ENCODE measurements around the gene LETMD1. TPM values are rescaled to one million over a fixed set of nuclear protein-coding genes. Genes with fewer than 3 reads are reported as not detected.

The LETMD1 gene
- total RNA-seq, 1 donor from 2014 or later: 20.6 TPM

DNA sequence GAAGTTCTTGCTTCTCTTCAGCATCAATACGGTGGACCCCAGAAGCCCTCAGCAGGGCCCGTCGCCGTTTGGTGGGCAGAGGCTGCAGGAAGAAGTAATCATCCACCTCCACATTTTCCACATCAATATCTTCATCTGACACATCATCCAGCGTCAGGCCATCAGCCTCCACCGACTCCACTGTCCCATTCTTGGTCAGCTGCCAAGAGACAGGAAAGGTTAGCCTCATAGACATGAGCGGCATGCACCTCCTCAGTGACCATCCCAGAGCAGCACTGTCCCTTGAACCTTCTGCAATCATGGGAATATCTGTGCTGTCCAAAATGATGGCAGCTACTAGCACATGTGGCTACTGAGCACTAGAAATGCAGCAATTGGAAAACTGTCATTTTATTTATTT is 19.6 kb downstream of the LETMD1 start:
- no peak overlapping the region for H3K27ac ChIP-seq (replicated peaks)
- no peaks in the 10 kb centered on the region for H3K9me3 ChIP-seq (replicated peaks)
- H3K36me3 ChIP-seq: peaks cover 98% of the 10 kb centered on the region
- H3K4me3 ChIP-seq: no peak overlapping the region
- no peak for DNase-seq
- no peaks in the 10 kb centered on the region for H3K4me1 ChIP-seq
- TF ChIP-seq, protein P1, sequence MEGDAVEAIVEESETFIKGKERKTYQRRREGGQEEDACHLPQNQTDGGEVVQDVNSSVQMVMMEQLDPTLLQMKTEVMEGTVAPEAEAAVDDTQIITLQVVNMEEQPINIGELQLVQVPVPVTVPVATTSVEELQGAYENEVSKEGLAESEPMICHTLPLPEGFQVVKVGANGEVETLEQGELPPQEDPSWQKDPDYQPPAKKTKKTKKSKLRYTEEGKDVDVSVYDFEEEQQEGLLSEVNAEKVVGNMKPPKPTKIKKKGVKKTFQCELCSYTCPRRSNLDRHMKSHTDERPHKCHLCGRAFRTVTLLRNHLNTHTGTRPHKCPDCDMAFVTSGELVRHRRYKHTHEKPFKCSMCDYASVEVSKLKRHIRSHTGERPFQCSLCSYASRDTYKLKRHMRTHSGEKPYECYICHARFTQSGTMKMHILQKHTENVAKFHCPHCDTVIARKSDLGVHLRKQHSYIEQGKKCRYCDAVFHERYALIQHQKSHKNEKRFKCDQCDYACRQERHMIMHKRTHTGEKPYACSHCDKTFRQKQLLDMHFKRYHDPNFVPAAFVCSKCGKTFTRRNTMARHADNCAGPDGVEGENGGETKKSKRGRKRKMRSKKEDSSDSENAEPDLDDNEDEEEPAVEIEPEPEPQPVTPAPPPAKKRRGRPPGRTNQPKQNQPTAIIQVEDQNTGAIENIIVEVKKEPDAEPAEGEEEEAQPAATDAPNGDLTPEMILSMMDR (IDR thresholded peaks at IDR 0.05; ENCODE audit: borderline replicate concordance): no peak
- intact Hi-C loops (cut with micrococcal nuclease): no loop called here
- no peaks in the 10 kb centered on the region for H3K27me3 ChIP-seq (ENCODE audit: low read depth)

DNA sequence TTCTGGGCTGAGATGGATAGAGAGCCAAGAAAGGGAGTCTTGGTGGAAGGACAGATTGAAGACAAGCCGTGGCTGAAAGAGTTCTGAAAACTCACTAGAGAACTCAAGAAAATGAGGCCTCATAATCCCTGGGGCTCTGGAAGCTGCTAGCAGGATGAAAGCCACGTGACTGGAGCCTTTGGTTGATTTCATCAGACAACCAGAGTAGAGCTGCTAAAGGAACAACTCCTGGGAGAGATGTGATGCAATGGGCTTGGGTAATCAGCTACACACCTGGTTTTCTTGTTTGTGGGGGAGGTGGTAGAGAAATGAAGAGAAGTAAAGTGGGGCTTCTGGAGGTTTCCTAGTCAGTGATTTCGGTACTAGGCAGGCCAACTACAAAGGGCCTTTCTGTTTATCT is 21.9 kb downstream of the LETMD1 start:
- H3K27ac ChIP-seq (replicated peaks): no peak overlapping the region
- intact Hi-C loops (cut with micrococcal nuclease): no loop called here
- H3K9me3 ChIP-seq (replicated peaks): no peaks in the 10 kb centered on the region
- H3K4me1 ChIP-seq: no peaks in the 10 kb centered on the region
- DNase-seq: no peak
- no peak overlapping the region for H3K4me3 ChIP-seq
- H3K27me3 ChIP-seq (ENCODE audit: low read depth): no peaks in the 10 kb centered on the region
- H3K36me3 ChIP-seq: peaks cover 90% of the 10 kb centered on the region
- TF ChIP-seq, protein P1 (IDR thresholded peaks at IDR 0.05; ENCODE audit: borderline replicate concordance): no peak

DNA sequence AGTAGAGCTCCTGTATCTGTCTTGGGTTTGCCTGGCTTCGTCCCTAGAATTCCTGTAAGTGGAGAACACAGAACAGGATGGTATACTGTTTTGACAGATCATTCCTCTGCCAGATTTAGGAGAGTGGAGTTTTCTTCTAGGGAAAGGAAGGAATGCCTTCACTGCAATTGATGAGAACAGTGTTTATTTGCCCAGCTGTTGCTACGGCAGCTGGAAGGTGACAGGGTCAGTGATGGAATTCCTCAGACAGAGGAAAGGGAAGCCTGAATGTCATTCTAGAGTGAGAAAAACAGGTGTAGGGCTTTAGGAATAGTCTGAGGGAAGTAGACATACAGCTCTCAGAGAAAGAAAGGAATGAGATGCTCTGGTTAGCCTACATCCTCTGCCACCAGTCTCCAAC is 23.5 kb downstream of the LETMD1 start:
- TF ChIP-seq, protein P1 (IDR thresholded peaks at IDR 0.05; ENCODE audit: borderline replicate concordance): no peak
- H3K27ac ChIP-seq (replicated peaks): no peak overlapping the region
- peaks cover 16% of the 10 kb centered on the region for H3K4me1 ChIP-seq
- intact Hi-C loops (cut with micrococcal nuclease): no loop called here
- no peaks in the 10 kb centered on the region for H3K9me3 ChIP-seq (replicated peaks)
- H3K36me3 ChIP-seq: peaks cover 73% of the 10 kb centered on the region
- no peaks in the 10 kb centered on the region for H3K27me3 ChIP-seq (ENCODE audit: low read depth)
- DNase-seq: no peak
- H3K4me3 ChIP-seq: no peak overlapping the region

DNA sequence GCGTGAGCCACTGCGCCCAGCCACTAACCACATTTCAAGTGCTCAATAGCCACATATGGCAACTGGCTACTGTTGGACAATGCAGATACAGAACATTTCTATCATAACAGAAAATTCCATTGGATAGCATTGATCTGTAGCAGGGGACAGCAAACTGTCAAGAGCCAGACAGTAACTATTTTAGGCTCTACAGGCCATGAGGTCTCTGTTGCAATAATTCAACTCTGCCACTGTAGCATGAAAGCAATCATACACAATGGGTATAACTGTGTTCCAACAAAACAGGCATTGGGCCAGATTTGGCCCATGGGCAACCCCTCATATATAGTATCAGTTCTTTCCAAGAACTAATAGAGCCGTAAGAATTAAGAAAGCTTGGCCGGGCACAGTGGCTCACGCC is 27.3 kb downstream of the LETMD1 start:
- Histone ChIP-seq H3K9me3 (replicated peaks) (no peaks in the 10 kb centered on the region), H3K27me3 (ENCODE audit: low read depth) (no peaks in the 10 kb centered on the region), H3K4me3 (no peak overlapping the region), H3K4me1 (peaks cover 35% of the 10 kb centered on the region), H3K36me3 (peaks cover 36% of the 10 kb centered on the region), H3K27ac (replicated peaks) (no peak overlapping the region)
- DNase-seq: no peak
- TF ChIP-seq, protein P1 (IDR thresholded peaks at IDR 0.05; ENCODE audit: borderline replicate concordance): no peak
- intact Hi-C loops (cut with micrococcal nuclease): no loop called here

DNA sequence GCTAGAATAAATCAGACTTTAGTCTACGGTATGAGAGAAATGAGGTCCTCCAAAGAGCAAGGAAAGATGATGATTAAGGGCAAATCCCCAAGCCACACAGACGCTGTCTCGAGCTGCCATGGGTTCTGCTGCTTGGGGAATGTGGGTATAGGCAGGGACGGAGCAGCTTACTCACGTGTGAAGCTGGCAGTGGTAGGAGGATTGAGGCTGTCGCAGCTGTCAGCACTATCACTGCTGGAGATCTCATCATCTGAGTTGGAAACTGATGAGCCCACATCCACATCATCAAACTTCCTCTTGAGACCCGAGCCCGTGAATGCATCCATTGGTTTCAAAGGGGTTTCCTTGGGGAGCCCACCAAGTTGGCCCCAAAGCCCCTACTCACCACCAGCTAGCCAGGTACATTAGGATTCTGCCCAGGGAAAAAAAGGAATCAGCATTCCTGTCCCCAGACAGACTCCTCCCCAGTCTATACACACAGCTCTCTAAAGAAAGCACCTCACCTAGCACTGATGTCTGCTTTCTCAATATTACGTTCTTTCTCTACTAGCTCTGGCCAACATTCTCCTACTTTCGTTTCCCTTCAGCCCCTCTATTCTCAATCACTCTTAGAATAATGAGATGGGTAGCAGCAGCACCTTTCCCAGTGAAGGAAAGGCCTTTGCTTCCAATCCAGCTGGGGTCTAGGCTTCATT is 28.3 kb downstream of the LETMD1 start:
- TF ChIP-seq, protein P1 (IDR thresholded peaks at IDR 0.05; ENCODE audit: borderline replicate concordance): no peak
- Histone ChIP-seq H3K36me3 (peaks cover 27% of the 10 kb centered on the region), H3K27me3 (ENCODE audit: low read depth) (no peaks in the 10 kb centered on the region), H3K27ac (replicated peaks) (no peak overlapping the region), H3K4me3 (no peak overlapping the region), H3K4me1 (peaks cover 42% of the 10 kb centered on the region), H3K9me3 (replicated peaks) (no peaks in the 10 kb centered on the region)
- intact Hi-C loops (cut with micrococcal nuclease): no loop called here
- DNase-seq: no peak
